ENCODE data around the gene WASHC4.

Gene WASHC4

GRCh38 chr12:105214670-105215375, 107.3 kb downstream of the WASHC4 start:
- DNase-seq: no peak

GRCh38 chr12:105218434-105218833, 110.9 kb downstream of the WASHC4 start:
- DNase-seq: no peak
